ENCODE results near the gene LRRC36. TPM values are rescaled to one million over a fixed set of nuclear protein-coding genes. Genes with fewer than 3 reads are reported as not detected.
"Not testable (repeated sequence)": the region's sequence is repeated elsewhere in the genome, so short reads cannot be mapped to it uniquely, and the experiment has no call there.

LRRC36 gene
- polyA plus RNA-seq, 3 donors, result 0.65 to 3.2 (median 1.8) TPM

DNA sequence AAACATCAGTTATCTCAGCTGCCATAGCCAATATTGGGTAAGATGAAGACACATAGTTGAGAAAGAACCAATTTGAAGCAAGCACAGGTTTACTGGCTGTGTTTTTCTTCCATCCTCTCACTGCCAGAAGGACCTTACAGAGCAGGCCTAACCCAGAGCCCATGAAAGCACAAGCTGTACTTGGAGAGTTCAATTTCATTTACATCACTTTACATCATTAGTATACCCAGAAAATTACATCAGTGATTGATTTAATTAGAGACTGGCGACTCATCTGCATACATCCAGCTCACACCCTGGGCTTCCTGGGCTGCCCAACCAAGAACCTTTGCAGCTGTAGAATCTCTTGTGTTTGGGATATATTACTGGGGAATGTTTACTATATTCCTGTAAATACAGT, 23.7 kb downstream of the LRRC36 start:
- Mint-ChIP-seq H3K27me3 (ENCODE audit: low read depth in 3 of 3) (peaks cover 0 to 2% (median 2%) of the 10 kb centered on the region in 3 donors), H3K4me3 (no peak overlapping the region), H3K36me3 (no peaks in the 10 kb centered on the region), H3K27ac (no peak overlapping the region), H3K9me3 (no peaks in the 10 kb centered on the region), H3K4me1 (peaks cover 2% of the 10 kb centered on the region)
- H3K27me3 ChIP-seq (ENCODE audit: control insufficient read depth in 2 of 2, insufficient read depth in 2 of 2, low read length in 2 of 2), result no peaks in the 10 kb centered on the region
- intact Hi-C loops (cut with micrococcal nuclease), result loop anchor here in 1 of 2 donors (10.0 kb wide), 1 partner anchor 54 kb away; no protein-coding TSS in a partner anchor
- no peaks in the 10 kb centered on the region for H4K20me1 ChIP-seq (ENCODE audit: insufficient read depth, low read length)
- peaks cover 0 to 4% of the 10 kb centered on the region in 2 donors for H3K4me1 ChIP-seq (ENCODE audit: control insufficient read depth in 1 of 2, insufficient read depth in 2 of 2, low read length in 2 of 2)
- DNase-seq, result no peak
- H3K79me2 ChIP-seq (ENCODE audit: insufficient read depth, low read length), result no peaks in the 10 kb centered on the region
- no peak overlapping the region for H2AFZ ChIP-seq (ENCODE audit: insufficient read depth, low read depth, low read length, poor library complexity, severe bottlenecking)
- H3K27ac ChIP-seq (ENCODE audit: low read depth in 1 of 2, low read length in 2 of 2), result no peak overlapping the region
- no peaks in the 10 kb centered on the region for H3K36me3 ChIP-seq (replicated peaks in 1 of 2; ENCODE audit: control insufficient read depth in 1 of 2, insufficient read depth in 2 of 2, low read length in 2 of 2)
- TF ChIP-seq, protein P1, sequence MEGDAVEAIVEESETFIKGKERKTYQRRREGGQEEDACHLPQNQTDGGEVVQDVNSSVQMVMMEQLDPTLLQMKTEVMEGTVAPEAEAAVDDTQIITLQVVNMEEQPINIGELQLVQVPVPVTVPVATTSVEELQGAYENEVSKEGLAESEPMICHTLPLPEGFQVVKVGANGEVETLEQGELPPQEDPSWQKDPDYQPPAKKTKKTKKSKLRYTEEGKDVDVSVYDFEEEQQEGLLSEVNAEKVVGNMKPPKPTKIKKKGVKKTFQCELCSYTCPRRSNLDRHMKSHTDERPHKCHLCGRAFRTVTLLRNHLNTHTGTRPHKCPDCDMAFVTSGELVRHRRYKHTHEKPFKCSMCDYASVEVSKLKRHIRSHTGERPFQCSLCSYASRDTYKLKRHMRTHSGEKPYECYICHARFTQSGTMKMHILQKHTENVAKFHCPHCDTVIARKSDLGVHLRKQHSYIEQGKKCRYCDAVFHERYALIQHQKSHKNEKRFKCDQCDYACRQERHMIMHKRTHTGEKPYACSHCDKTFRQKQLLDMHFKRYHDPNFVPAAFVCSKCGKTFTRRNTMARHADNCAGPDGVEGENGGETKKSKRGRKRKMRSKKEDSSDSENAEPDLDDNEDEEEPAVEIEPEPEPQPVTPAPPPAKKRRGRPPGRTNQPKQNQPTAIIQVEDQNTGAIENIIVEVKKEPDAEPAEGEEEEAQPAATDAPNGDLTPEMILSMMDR (IDR thresholded peaks at IDR 0.05), result no peak
- no CpG with 5 or more reads among the region's 1 CpG for WGBS (ENCODE audit: insufficient coverage)
- no peak overlapping the region for H3K4me3 ChIP-seq (replicated peaks in 1 of 3; ENCODE audit: low read depth in 2 of 3, low read length in 3 of 3)
- H3K9me3 ChIP-seq (replicated peaks in 1 of 2; ENCODE audit: control insufficient read depth in 1 of 2, insufficient read depth in 1 of 2, low read length in 2 of 2), result no peaks in the 10 kb centered on the region
- no peak overlapping the region for H3K4me2 ChIP-seq (replicated peaks; ENCODE audit: extremely low read depth, low read length, poor library complexity, severe bottlenecking)
- no peak overlapping the region for H3K9ac ChIP-seq (ENCODE audit: insufficient read depth, low read length, poor library complexity, severe bottlenecking)

DNA sequence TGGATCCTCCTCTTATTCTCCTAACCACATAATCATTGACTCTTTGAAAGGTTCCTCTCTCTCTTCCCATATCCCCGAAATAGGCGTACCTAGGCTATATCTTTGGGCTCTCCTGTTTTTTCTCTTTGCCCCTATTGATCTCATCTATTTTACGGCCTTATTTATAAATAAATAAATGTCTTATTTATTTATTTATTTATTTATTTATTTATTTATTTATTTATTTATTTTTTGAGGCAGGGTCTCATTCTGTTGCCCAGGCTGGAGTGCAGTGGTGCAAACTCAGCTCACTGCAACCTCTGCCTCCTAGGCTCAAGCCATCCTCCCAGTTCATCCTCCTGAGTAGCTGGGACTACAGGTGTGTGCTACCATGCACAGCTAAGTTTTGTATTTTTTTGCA, 25.8 kb downstream of the LRRC36 start:
- intact Hi-C loops (cut with micrococcal nuclease), result loop anchor here in 1 of 2 donors (10.0 kb wide), 1 partner anchor 52 kb away; no protein-coding TSS in a partner anchor

More for the DNA sequence above, 25.8 kb downstream of the LRRC36 start:
- H3K36me3 ChIP-seq (replicated peaks in 1 of 2; ENCODE audit: control insufficient read depth in 1 of 2, insufficient read depth in 2 of 2, low read length in 2 of 2); H3K4me2 ChIP-seq (replicated peaks; ENCODE audit: extremely low read depth, low read length, poor library complexity, severe bottlenecking); H3K79me2 ChIP-seq (ENCODE audit: insufficient read depth, low read length); H3K27ac ChIP-seq (ENCODE audit: low read depth in 1 of 2, low read length in 2 of 2); H3K9me3 ChIP-seq (replicated peaks in 1 of 2; ENCODE audit: control insufficient read depth in 1 of 2, insufficient read depth in 1 of 2, low read length in 2 of 2); H3K4me1 Mint-ChIP-seq; H3K9me3 Mint-ChIP-seq; H3K27ac Mint-ChIP-seq; DNase-seq; H2AFZ ChIP-seq (ENCODE audit: insufficient read depth, low read depth, low read length, poor library complexity, severe bottlenecking); H3K27me3 ChIP-seq (ENCODE audit: control insufficient read depth in 2 of 2, insufficient read depth in 2 of 2, low read length in 2 of 2); H3K27me3 Mint-ChIP-seq (ENCODE audit: low read depth in 3 of 3); H4K20me1 ChIP-seq (ENCODE audit: insufficient read depth, low read length); H3K4me1 ChIP-seq (ENCODE audit: control insufficient read depth in 1 of 2, insufficient read depth in 2 of 2, low read length in 2 of 2); H3K4me3 ChIP-seq (replicated peaks in 1 of 3; ENCODE audit: low read depth in 2 of 3, low read length in 3 of 3); H3K36me3 Mint-ChIP-seq; H3K4me3 Mint-ChIP-seq; H3K9ac ChIP-seq (ENCODE audit: insufficient read depth, low read length, poor library complexity, severe bottlenecking): not testable (repeated sequence)
- WGBS (ENCODE audit: insufficient coverage), result no CpG with 5 or more reads among the region's 3 CpGs
